ENCODE data around the gene SOX6.

GRCh38 chr11:15985860-15986139, 370.5 kb downstream of the SOX6 start:
- TF ChIP-seq FOS (IDR thresholded peaks at IDR 0.05; ENCODE audit: borderline replicate concordance, insufficient read depth, low read length) (no peak), POLR2A (IDR thresholded peaks at IDR 0.05; ENCODE audit: low read depth, low read length) (no peak), CTCF (IDR thresholded peaks at IDR 0.05; ENCODE audit: extremely low read depth in 1 of 2, insufficient read depth in 1 of 2, low read depth in 1 of 2, low read length in 2 of 2) (no peak), POLR2AphosphoS5 (IDR thresholded peaks at IDR 0.05; ENCODE audit: insufficient read depth, low read depth, low read length) (no peak)
